Measurements from ENCODE around the gene HNRNPAB.
"Not testable (repeated sequence)": the region's sequence is repeated elsewhere in the genome, so short reads cannot be mapped to it uniquely, and the experiment has no call there.

The HNRNPAB gene

DNA sequence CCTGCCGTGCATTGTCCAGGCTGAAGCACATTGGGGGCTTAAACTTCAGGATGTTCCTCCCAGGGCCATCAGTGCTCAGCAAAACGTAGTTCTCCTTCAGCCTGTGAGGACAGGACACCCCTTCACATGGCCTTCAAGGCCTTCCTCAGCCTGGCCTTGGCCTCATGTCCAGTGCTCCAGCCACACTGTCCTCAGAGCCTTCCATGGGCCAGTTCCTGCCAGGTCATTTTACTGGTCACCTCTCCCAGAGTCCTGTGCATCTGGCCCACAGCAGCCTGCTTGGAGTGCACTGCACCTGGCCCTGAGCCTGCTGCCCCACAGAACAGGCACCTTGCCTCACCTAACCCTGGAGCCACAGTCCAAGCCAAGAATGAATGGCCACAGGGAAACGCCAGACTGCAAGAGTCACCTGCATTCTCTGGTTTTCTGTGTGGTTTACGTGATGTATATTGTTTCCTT lies 8.7 kb downstream of the HNRNPAB start:
- no peak for DNase-seq

DNA sequence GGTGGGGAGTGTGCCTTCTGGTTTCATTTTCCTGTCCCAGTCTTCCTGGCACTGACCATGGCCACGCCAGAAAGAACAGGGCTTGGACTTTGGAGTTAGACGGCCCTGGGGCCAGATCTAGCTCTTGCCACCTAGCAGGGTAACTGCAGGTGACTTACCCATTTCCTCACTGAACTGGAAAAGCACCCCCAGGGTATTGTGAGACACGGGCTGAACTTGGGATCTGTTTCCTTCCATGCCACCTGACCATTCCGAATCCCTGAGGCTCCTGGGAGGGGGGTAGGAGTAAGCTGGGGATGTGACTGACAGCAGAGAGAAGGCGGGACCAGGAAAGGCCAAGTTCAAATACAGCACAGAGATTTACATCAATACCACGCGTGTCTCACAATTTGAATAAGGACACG lies 9.4 kb downstream of the HNRNPAB start:
- no peak for DNase-seq

DNA sequence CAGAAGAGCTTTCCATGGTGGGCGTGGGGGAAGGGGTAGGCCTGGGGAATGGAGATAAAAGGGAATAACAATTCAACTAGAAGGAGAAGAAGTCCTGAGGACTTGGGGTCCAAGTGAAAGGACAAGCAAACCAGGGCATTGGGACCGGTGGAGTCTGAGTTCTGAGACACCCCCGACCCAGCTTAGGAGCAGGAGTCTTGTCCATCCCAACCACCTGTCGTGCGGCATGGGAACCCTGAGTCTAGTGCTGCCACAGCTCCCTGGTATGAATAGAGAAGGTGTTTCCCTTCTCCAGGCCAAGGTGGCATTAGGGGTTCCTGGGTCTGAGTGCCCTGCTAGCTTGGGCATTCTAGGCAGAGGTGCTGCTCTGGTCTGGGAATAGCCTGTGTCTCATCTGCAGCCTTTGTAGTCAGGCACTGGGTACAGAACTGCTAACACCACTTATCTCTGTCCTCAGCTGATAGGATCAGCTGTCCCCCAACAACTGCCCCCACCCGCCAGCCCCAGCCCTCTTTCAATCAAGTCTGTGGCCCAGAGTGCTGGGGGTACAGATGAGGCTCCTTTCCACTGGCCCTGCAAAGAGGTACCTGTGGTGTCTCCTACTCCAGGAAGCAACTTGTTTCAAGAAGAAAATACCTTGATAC lies 9.9 kb downstream of the HNRNPAB start:
- DNase-seq: no peak

DNA sequence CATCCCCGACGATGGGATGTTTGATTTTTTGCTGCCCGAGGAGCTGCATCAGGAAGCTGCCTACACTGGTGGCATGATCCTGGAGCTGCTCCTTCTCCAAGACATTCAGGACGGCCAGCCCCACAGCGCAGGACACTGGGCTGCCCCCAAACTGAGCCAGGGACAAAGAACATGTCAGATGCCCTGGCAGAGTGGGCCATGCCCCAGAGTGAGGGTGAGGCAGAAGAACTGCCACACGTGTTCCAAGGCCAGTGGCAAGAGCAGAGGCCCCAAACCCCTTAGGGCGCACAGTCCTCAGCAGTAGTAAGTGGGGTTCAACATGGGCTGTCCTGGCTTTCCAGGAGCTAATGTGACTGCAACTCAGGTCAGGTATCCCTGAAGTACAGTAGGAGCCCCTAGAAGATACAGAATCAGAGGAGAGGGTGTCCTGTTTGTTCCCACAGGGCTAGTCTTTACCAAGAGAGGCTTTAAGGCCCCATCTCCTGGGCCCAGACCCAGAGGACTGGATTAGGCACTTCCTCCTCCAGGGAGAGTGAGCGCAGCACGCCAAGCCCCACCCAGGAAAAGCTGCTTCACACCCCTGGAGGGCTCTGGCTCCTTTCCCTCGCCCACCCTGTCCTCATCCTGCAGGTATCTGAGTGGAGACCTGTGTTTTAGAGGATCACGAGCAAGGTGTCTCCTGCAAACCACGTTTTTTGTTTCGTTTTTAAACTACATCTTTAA lies 11.1 kb downstream of the HNRNPAB start:
- DNase-seq: no peak

DNA sequence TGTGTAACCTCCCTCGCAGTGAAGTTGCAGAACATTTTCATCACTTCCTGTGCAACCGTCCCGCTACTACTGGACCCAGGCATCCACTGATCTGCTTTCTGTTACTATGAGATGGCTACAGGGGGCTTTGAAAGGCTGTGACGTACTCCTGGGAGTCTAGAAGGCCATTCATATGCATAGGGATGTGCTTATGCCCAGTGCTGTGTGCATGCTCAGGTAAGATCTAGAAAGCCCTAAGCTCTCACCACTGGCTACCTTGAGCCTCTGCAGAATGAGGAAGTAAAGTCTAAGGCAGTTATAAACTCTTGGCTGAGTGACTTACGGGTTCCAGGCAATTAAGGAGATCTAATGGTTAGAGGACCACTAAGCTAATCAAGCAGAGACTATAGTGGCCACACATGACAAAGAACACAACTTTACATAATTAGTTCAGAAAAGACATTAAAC lies 11.8 kb downstream of the HNRNPAB start:
- no peak for DNase-seq

DNA sequence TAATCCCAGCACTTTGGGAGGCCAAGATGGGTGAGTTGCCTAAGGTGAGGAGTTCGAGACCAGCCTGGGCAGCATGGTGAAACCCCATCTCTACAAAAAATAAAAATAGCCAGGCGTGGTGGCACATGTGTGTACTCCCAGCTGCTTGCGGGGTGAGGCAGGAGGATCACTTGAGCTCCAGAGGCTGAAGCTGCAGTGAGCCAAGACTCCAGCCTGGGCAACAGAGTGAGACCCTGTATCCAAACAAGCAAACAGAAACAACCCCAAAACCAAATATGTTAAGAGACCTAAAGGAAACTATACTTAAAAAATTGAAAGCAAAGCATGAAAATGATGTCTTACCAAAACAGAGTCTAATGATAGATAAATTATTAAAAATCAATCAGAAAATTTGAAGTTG lies 12.4 kb downstream of the HNRNPAB start:
- DNase-seq: no peak

DNA sequence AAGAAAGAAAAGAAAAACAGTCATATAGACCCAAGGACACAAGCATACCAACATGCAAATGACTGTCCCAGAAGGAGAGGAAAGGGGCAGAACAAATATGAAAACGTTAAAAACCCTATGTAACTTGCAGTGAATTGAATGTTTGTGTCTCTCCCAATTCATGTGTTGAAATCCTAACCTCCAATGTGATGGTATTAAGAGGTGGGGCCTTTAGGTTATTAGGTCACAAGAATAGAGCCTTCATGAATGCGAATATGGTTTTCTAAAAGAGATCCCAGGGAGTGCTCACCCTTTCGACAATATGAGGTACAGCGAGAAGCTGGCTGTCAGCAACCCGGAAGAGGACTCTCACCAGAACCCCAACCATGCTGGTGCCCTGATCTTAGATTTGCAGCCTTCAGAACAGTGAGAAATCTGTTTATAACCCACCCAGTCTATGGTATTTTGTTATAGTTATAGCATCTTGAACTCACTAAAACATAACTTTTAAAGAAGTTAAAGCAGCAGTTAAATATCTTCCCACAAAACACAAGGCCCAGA lies 14.0 kb downstream of the HNRNPAB start:
- DNase-seq: no peak

DNA sequence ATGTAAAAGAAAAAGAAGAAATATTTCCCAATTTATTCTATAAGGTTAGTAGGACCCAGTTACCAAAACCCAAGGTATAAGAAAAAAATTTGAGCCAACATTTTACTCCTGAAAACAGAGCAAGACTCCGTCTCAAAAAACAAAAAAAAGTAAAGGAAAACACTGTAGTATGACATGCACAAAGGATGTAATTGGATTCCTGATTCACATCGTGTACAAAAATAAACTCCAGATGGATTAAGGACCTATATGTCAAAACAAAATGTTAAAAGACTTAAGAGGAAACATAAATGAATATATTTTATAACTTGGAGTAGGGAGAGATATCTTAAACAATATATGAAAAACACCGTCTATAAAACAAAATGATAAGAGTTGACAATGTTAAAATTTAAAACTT lies 14.5 kb downstream of the HNRNPAB start:
- no peak for DNase-seq

DNA sequence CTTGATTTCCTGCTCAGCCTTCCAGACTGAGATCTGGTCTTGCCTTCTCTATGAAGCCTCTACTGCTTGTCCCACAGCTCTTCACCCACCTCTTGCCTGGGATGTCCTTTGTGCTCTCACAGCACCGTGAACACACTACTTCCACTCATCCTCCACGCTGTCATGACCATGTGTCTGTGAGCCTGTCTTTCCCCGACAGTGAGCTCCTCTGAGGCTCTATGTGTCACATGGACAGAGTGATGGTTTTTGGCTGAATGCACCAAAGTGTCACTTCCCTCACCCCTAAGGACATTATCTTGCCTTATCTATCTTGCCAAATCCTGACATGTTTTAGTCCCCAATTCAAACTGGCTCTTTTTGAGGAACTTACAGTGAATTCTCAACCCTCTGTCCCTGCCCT lies 16.9 kb downstream of the HNRNPAB start:
- DNase-seq: no peak

DNA sequence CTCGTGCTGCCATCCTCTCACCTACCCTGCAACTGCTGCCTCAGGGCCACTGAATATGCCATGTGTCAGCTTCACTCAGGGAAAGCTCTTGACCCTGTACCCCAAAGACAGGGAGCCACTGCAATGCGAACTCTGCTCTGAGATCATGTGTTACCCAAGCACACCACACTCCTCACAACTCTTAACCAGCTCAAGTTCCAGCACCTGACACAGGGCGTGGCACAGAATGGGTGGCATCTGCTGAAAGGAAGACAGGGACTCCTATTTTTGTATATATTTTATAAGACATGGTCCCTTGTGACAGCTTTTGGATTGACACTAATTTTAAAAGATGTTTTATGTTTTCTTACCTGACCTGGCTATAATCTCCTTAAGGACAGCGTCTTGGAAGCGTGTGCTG lies 17.5 kb downstream of the HNRNPAB start:
- no peak for DNase-seq

DNA sequence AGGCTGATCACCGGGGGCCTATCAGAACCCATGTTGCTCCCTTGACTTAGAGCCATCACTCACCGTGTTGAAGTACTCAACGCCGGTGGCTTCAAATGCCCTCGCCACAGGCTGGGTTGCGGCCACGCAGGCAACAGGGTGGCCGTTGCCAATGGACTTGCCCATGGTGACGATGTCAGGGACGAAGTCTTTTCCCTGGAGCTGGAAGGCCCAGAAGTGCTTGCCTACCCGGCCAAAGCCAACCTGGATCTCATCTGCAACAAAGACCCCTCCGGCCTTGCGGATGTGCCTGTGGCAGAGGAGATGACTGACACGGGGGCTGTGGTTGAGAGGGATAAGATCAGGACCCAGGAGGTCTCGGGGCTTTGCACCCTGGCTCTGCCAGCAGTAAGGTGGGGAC lies 18.0 kb downstream of the HNRNPAB start:
- DNase-seq: no peak

DNA sequence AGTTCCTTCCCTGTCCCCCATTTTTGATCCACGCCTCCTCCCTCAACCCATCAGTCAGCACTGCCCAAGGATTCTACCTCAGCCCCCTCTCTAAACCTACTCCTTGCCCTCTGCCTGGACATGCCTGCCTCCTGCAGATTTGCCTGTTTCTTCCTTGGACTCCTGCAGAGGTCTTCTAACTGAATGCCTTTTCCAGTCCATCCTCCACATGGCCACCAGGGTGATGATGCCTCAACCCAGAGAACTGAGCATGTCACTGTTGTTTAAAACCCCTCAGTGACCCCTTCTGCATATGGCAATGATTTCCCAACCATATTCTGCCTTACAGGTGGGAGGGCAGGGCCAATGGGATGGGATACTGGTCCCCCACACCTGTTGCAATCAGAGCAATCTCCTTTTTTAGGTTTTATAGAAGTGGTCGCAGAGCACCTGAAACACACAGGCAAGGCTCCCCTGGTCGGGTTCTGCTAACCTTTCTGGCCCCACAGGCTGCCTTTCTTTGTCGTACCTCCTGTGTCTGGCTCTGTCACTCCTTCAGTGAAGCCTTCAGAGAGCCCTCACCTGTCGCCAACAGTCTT lies 19.0 kb downstream of the HNRNPAB start:
- no peak for DNase-seq

DNA sequence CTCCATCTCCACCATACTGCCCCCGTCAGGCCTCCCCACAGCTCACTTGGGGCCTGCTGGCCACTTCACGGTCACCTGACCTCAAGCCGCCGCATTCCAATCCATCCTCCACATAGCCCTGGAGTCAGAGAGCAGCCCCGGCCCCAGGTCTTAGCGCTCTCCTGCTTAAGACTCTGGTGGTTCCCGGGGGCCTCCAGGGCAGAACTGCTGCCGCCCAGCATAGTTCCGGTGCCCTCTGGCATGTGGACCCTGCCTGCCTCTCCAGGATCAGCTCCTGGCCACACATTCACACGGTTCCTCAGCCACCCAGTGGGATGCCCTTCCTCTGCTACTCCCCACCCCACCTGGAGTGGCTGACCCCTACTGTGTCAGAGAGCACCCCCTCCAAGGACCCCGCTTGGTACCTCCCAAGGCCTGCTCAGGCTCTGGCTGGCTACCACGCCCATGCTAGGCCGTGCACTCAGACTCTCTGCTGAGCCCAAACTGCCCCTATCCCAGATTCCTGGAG lies 19.5 kb downstream of the HNRNPAB start:
- no peak for DNase-seq

DNA sequence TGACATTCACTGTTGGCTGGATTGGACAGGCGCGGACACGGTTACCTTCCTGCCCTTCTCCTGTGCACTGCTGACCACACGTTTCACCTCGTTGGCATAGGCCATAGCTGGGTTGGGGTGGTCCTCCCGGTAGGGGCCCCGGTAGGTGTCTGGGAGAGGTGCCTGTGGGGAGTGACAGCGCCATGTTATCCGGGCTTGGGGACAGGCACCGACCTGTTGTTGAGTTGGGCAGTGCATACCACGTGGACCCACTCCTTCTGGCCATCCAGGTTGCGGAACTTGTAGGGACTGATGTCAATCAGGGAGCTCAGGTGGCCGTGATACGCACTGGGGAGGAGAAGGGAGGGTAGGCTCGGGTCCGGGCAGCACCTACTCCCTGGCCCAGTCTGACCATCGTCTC lies 20.1 kb downstream of the HNRNPAB start:
- DNase-seq: no peak

DNA sequence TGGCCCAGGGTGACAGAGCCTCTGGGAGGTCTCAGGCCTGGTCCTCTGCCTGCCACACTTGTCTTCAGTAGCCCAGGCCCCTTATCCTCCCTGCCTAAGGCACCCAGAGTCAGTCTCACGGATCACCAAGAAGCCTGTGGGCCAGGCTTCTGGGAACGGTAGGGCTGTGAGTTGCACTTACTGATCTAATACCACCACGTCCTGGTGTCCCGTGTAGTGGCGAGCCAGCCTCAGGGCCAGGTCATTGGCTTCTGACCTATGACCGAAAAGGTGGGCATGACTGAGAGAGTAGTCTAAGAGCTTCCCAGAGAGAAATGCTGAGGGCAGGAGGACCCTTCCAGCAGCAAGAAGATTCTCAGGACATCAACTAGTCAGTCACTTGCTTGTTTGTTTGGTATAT lies 20.8 kb downstream of the HNRNPAB start:
- no peak for DNase-seq

DNA sequence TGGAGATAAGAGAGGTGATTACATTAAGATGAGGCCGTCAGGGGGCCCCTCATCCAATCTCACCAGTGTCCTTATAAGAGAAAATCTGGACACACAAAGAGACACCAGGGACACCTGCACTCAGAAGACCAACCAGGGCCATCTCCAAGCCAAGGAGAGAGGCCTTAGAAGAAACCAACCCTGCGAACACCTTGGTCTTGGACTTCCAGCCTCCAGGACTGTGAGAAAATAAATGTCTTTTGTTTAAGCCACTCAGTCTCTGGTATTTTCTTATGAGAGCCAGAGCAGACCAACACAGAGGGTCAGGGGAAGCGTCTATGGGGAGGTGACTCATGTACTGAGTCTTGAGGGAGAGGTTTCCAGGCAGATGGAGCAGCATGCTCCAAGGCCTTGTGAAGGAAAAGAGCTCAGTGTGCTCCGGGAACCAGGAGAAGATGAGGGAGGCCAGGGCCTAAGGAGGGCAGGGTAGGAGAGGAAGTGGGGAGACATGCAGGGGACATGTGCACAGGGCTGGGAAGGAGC lies 22.9 kb downstream of the HNRNPAB start:
- no peak for DNase-seq

DNA sequence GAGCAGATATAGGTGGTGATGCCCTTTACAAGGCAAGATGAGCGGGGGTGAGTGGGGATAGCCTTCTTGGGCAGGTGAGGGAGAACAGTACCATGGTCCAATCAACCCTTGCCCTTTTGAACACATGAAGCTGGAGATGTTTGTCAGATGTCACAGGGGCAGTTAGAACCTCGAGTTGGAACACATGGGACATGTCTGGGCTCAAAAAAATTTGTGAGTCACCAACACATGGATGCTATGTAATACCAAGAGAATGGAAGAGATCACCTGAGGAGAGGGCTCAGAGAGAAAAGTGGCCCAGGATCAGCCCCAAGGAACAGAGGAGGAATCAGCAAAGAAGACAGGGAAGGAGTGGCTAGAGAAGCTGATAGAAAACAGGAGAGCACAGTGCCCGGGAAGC lies 23.6 kb downstream of the HNRNPAB start:
- no peak for DNase-seq

DNA sequence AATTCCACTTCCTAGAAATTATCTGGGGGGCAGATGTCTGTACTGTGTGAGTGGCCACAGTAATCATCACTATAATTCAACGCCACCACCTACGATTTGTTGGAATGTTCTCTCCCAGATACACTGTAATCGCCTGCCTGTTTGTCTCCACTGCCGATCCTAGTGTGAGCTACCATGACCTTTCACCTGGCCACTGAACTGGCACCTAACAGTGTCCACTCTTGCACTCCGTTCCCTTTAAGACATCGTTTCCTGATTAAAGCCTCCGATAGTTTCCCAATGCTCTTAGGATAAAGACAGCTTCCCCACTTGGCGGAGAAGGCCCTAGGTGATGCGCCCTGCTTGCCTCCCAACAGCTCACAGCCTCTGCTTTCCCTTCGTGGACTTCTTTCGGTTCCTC lies 24.3 kb downstream of the HNRNPAB start:
- no peak for DNase-seq

DNA sequence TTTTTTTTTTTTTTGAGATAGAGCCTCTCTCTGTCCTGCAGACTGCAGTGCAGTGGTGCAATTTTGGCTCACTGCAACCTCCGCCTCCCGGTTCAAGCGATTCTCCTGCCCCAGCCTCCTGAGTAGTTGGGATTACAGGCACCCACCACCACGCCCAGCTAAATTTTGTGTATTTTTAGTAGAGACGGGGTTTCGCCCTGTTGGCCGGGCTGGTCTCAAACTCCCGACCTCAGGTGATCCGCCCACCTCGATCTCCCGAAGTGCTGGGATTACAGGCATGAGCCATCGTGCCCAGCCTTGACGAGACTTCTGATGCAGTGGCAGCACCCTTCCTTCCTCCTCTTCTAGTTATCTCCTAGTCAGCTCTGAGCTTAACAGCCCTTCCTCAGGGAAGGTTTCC lies 24.8 kb downstream of the HNRNPAB start:
- not testable (repeated sequence) for DNase-seq

DNA sequence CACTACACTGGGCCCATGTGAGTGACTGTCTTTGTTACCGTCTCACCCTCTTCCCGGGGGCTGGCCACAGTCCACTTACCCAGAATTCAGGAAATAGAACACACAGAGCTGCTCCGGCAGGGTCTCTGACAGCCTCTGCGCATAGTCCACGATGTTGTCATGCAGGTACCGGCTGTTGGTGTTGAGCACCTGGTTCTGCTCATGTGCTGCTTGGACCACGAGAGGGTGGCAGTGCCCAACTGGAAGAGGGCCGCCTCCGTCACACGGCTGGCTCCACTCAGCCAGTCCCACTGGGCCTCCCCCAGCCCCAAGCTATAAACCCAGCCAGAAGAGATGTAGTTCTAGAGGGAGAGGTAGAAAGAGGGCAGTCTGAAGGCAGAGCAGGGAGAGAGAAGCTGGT lies 25.5 kb downstream of the HNRNPAB start:
- DNase-seq: no peak

DNA sequence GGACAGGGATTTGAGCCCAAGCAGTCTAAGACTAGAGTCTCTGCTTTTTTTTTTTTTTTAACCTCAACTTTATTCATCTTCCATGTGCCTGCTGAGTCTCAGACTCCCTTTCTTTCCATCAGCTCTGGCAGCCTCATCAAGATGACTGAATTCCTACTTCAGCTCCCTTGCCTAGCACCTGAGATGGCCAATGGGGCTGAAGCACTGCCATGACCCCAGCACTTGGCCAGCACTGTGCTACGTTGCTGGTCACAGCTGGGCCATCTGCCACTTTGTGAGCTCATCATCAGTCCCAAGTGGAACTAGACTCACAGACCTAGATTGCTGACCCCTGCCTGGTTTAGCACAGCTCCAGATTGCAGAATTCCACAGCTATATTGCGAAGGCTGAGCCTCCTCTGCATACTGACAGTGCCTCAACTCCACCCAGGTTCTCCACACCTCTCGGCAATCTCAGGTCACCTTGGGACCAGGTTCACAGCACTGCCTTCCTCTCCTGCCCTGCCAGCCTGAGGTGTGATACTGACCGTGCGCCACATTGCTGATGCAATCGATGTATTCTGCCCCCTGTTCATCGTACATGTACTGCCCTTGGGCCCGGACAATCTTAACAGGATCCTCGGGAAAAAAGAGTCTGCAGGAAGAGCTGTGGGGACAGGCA lies 26.7 kb downstream of the HNRNPAB start:
- DNase-seq: peak; percentile 47

DNA sequence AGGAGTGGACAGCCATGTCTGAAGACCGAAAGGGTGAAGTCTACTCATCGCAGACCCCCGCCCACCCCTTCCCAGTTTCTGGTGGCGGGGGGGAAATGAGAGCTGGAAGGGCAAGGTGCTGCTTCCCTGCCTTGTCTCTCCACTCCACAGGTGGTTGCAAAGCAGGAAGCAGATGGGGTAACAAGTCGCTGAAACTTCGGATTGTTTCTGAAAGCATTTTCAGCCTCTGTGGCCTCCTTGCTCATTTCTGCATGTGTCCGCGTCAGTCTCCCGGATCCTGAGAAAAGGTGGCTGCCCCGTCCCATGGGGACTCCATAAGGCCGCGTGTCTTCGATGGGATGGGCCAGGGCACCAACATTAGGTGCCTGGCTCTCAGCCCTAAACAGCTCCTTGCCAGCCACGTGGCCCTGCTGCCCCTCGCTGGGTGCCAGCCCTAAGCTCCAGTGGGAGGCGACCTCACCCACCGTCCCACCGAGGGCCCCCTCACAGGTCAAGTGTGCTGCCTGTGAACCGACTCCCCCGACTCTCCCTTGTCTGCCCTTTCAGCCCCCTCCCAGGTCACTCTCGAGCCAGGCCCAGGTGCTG lies 27.3 kb downstream of the HNRNPAB start:
- DNase-seq: peak; percentile 25
